Body of pancreas (tissue), 4 donors: ENCODE measurements around the gene UMODL1. TPM values are rescaled to one million over a fixed set of nuclear protein-coding genes. Genes with fewer than 3 reads are reported as not detected.

Experiments used
- ATAC-seq: fragments of 150-250 bp; one replicate; pipeline ENCODE4 v1.9.1; 2016
- DNase-seq, 4 donors: peaks; one replicate each; pipeline ENCODE4 v3.0.0-alpha.2; 2019
- H3K27ac ChIP-seq, 4 donors: fragments of 200-600 bp; sonication (generic); 1 replicate in 3 of 4; 2 replicates in 1 of 4; pipeline versions ENCODE4 v1.5.1 to v1.6.1; 2016 to 2019; ENCODE audit warnings: mild to moderate bottlenecking in 1 of 4, mixed read lengths in 1 of 4, moderate library complexity in 1 of 4
- H3K27me3 ChIP-seq, 2 donors: fragments of 200-600 bp; sonication (generic); one replicate each; pipeline ENCODE4 v1.6.0; 2016; ENCODE audit warnings: mild to moderate bottlenecking in 1 of 2
- H3K36me3 ChIP-seq, 2 donors: fragments of 200-600 bp; sonication (generic); replicated peaks in 1 of 2; 2 replicates each; pipeline ENCODE4 v1.5.1; 2016; ENCODE audit warnings: low read depth in 2 of 2; ENCODE audit not compliant: insufficient read depth in 1 of 2
- H3K4me1 ChIP-seq: fragments of 200-600 bp; sonication (generic); one replicate; pipeline ENCODE4 v1.6.0; 2016
- H3K4me3 ChIP-seq, 2 donors: fragments of 200-600 bp; sonication (generic); 1 replicate in 1 of 2; 2 replicates in 1 of 2; pipeline ENCODE4 v1.5.1; 2016 to 2019
- H3K9me3 ChIP-seq, 3 donors: fragments of 200-600 bp; sonication (generic); 1 replicate in 2 of 3; 2 replicates in 1 of 3; pipeline ENCODE4 v1.5.1; 2016
- CTCF ChIP-seq, 7 experiments: fragments of 450-650 bp in 4 of 7; fragments of 200-600 bp in 3 of 7; sonication (generic) in 3 of 7; IDR thresholded peaks; one replicate each; pipeline ENCODE4 v1.5.1; 2016 to 2019; ENCODE audit warnings: antibody characterized with exemption in 7 of 7
- POLR2A ChIP-seq, 3 donors: fragments of 450-650 bp; IDR thresholded peaks; one replicate each; pipeline ENCODE4 v1.6.1; 2016; ENCODE audit warnings: antibody characterized with exemption in 3 of 3, mild to moderate bottlenecking in 2 of 3
- WGBS, 2 donors: methylation state at CpG; one replicate each; pipeline ENCODE4 v1.1.5; 2017; 5-methylcytosine and 5-hydroxymethylcytosine counted together
- intact Hi-C: fragments of 100-400 bp; cut with DNase I; formaldehyde crosslinking; loops from one replicate; pipeline ENCODE4 v1.15.1; 2023
- total RNA-seq, 2 donors: library from RNA; depleted of rRNA; stranded (reverse); fragments of >200 nt; gene quantifications; one replicate each; pipeline ENCODE4 v1.1.0, GENCODE V29; 2016

The UMODL1 gene
- total RNA-seq, 2 donors from 2014 or later: not detected

- no peak for ATAC-seq
- Histone ChIP-seq H3K9me3 (no peaks in the 10 kb centered on the region), H3K27me3 (no peaks in the 10 kb centered on the region), H3K27ac (no peak overlapping the region), H3K36me3 (no peaks in the 10 kb centered on the region), H3K4me1 (peaks cover 25% of the 10 kb centered on the region), H3K4me3 (no peak overlapping the region)
- no peak for DNase-seq
- TF ChIP-seq CTCF (IDR thresholded peaks at IDR 0.05): no peak
- TF ChIP-seq POLR2A (IDR thresholded peaks at IDR 0.05): no peak
- WGBS, 2 donors: 81 to 82% methylated on average over 16 of the region's 16 CpGs
- intact Hi-C loops: no loop called here
Observed at GRCh38 chr21:42043201-42043895, 27.8 kb upstream of the UMODL1 start.

DNA sequence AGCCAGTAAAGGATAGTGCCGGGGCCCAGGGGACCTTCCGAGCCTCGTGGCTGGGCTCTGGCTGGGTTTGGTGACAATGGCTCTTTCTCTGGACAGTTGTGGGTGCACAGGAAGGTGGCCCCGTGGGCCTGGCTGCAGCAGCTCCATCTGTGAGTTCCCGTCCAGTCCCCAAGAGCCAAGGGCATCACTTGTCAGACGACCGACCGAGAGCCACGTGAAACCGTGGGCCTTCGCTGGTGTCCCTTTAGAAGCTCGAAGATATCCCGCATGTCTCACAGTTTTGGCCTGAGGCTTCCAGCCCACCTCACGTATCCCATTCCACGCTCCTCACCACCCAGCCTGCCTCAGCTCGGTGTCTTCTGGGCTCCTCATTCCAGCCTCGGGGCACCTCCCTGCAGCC lies 27.2 kb upstream of the UMODL1 start:
- ATAC-seq: no peak

DNA sequence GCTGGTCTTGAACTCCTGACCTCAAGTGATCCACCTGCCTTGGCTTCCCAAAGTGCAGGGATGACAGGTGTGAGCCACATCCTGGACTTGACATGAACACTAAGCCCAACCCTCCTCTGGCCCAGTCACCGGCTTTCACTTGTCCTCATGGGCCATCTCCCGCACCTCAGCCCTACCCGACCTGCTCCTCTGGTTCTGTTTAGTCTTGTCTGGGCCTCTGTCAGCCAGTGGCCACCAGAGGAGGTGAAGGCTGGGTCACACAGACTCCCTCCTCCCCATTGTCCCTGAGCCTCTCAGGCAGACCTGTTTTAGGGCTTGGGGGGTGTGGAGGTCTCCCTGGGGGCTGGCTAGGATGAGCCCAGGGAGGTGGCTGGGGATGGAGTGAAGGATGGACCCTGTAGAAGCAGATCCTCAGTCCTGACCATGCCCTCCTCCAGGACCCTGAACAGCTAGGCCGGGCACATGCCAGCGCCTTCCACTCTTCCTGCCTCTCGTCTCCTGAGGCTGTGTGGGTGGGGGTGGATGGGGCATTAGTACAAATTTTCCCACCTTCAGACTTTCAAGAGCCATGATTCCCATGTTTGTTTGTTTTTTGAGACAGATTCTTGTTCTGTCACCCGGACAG lies 26.1 kb upstream of the UMODL1 start:
- DNase-seq (no peak), ATAC-seq (no peak)
- Histone ChIP-seq H3K27ac (no peak overlapping the region), H3K9me3 (no peaks in the 10 kb centered on the region), H3K36me3 (no peaks in the 10 kb centered on the region), H3K27me3 (no peaks in the 10 kb centered on the region), H3K4me1 (peaks cover 9% of the 10 kb centered on the region), H3K4me3 (no peak overlapping the region)
- 77 to 91% methylated on average over 5 to 7 of the region's 7 CpGs for WGBS, 2 donors
- TF ChIP-seq CTCF (IDR thresholded peaks at IDR 0.05): no peak
- TF ChIP-seq POLR2A (IDR thresholded peaks at IDR 0.05): no peak
- intact Hi-C loops: no loop called here

More for the DNA sequence above, 27.2 kb upstream of the UMODL1 start:
- H3K4me1 ChIP-seq: peaks cover 19% of the 10 kb centered on the region
- no peak overlapping the region for H3K4me3 ChIP-seq
- no peak for DNase-seq
- WGBS, 2 donors: 86 to 93% methylated on average over 16 to 17 of the region's 17 CpGs
- TF ChIP-seq CTCF (IDR thresholded peaks at IDR 0.05) (no peak), POLR2A (IDR thresholded peaks at IDR 0.05) (no peak)
- no peaks in the 10 kb centered on the region for H3K9me3 ChIP-seq
- no peaks in the 10 kb centered on the region for H3K27me3 ChIP-seq
- H3K27ac ChIP-seq: no peak overlapping the region
- no peaks in the 10 kb centered on the region for H3K36me3 ChIP-seq
- intact Hi-C loops: no loop called here

- TF ChIP-seq POLR2A (IDR thresholded peaks at IDR 0.05) (no peak), CTCF (IDR thresholded peaks at IDR 0.05) (no peak)
- no peaks in the 10 kb centered on the region for H3K27me3 ChIP-seq
- peaks cover 4% of the 10 kb centered on the region for H3K4me1 ChIP-seq
- DNase-seq: peak; percentile 32 to 63 (median 59)
- ATAC-seq: peak; percentile 83
- intact Hi-C loops: no loop called here
- H3K9me3 ChIP-seq: no peaks in the 10 kb centered on the region
- 65 to 76% methylated on average over 19 of the region's 19 CpGs for whole genome bisulfite sequencing, 2 donors
- peak overlapping the region in 3 of 4 donors; percentile 14 to 16 (median 15) for H3K27ac ChIP-seq
- H3K4me3 ChIP-seq: no peak overlapping the region
- no peaks in the 10 kb centered on the region for H3K36me3 ChIP-seq
Observed at GRCh38 chr21:42047821-42048613, 23.1 kb upstream of the UMODL1 start.
